HepG2 (cell line): Measurements from ENCODE around the gene GABBR2. TPM values are rescaled to one million over a fixed set of nuclear protein-coding genes. Genes with fewer than 3 reads are reported as not detected.

Experiments
- ATAC-seq: fragments of 200-7000 bp; cut with Tn5 transposase; 3 replicates; pipeline ENCODE4 v1.9.1; 2020; ENCODE audit warnings: mild to moderate bottlenecking, moderate library complexity
- BruUV-seq: library from RNA; stranded (reverse); fragments of 400-500 nt; replicated peaks from 2 replicates; lab custom pipeline; 2021; lab: Mats Ljungman, UMichigan
- CTCF ChIA-PET: fragments of 300-600 bp; formaldehyde crosslinking; extraction: SDS; loops from one replicate; lab custom pipeline; 2021; ENCODE audit warnings: low total read pairs, inconsistent platforms, low intra/inter-chr PET ratio; lab: Yijun Ruan, JAX
- POLR2A ChIA-PET: fragments of 350-600 bp; sonication (Branson Sonifier 250); formaldehyde crosslinking; loops from one replicate; lab custom pipeline; 2020; ENCODE audit warnings: antibody characterized with exemption, inconsistent platforms; lab: Yijun Ruan, JAX
- DNase-seq: peaks from one replicate; pipeline ENCODE4 v3.0.0-alpha.2; 2015; ENCODE audit warnings: low spot score
- FAIRE-seq: peaks from 3 replicates; lab custom pipeline; 2011; peaks lifted over from hg19 to GRCh38; lab: Jason Lieb, UNC
- H2AFZ ChIP-seq: one replicate; pipeline ENCODE4 v1.6.1; 2011; ENCODE audit warnings: low read length, inconsistent platforms
- H3K27ac ChIP-seq: fragments of 300-600 bp; 3 replicates; pipeline ENCODE4 v1.8.0; 2011; ENCODE audit warnings: mixed run types, mild to moderate bottlenecking, mixed read lengths, low read length, inconsistent platforms; ENCODE audit not compliant: insufficient read depth; ENCODE audit errors: extremely low read length
- H3K27me3 ChIP-seq, 2 experiments: fragments of 200-600 bp in 1 of 2; 2 replicates in 1 of 2; 3 replicates in 1 of 2; pipeline versions ENCODE4 v1.6.0 to v1.8.0; 2011; ENCODE audit warnings: low read length in 2 of 2, mild to moderate bottlenecking in 2 of 2, moderate library complexity in 2 of 2, inconsistent platforms in 1 of 2; ENCODE audit not compliant: insufficient read depth in 2 of 2, control insufficient read depth in 1 of 2
- H3K36me3 ChIP-seq, 2 experiments: fragments of 200-600 bp in 1 of 2; replicated peaks in 1 of 2; 2 replicates in 1 of 2; 3 replicates in 1 of 2; pipeline versions ENCODE4 v1.5.1 to v1.8.0; 2011; ENCODE audit warnings: low read length in 2 of 2, inconsistent platforms in 1 of 2; ENCODE audit not compliant: insufficient read depth in 2 of 2, control insufficient read depth in 1 of 2
- H3K4me1 ChIP-seq: 2 replicates; pipeline ENCODE4 v1.5.1; 2012; ENCODE audit warnings: low read length, inconsistent platforms; ENCODE audit not compliant: insufficient read depth
- H3K4me2 ChIP-seq: 2 replicates; pipeline ENCODE4 v1.6.0; 2011; ENCODE audit warnings: low read depth, low read length, inconsistent platforms
- H3K4me3 ChIP-seq, 3 experiments: fragments of 200-600 bp in 1 of 3; sonication (generic), shearing (Covaris generic) in 1 of 3; replicated peaks in 1 of 3; 2 replicates each; pipeline ENCODE4 v1.5.1; 2011 to 2016; ENCODE audit warnings: low read length in 3 of 3, inconsistent platforms in 2 of 3, low read depth in 2 of 3, mild to moderate bottlenecking in 2 of 3, control low read depth in 1 of 3, mixed read lengths in 1 of 3; ENCODE audit not compliant: insufficient read depth in 1 of 3
- H3K79me2 ChIP-seq: one replicate; pipeline ENCODE4 v1.6.1; 2011; ENCODE audit warnings: low read length, inconsistent platforms; ENCODE audit not compliant: insufficient read depth
- H3K9ac ChIP-seq: 2 replicates; pipeline ENCODE4 v1.6.0; 2011; ENCODE audit warnings: mild to moderate bottlenecking, low read depth, low read length, inconsistent platforms; ENCODE audit not compliant: insufficient read depth
- H3K9me3 ChIP-seq: 2 replicates; pipeline ENCODE4 v1.5.1; 2012; ENCODE audit warnings: mild to moderate bottlenecking, low read length
- H4K20me1 ChIP-seq: 2 replicates; pipeline ENCODE4 v1.6.0; 2011; ENCODE audit warnings: inconsistent platforms, mild to moderate bottlenecking, low read length, moderate library complexity; ENCODE audit not compliant: insufficient read depth
- ARNTL ChIP-seq: sonication (generic); formaldehyde crosslinking; IDR thresholded peaks from 2 replicates; pipeline ENCODE4 v1.4.0; 2020; ENCODE audit warnings: mild to moderate bottlenecking, missing genetic modification reagents
- DMTF1 ChIP-seq: sonication (generic); formaldehyde crosslinking; IDR thresholded peaks from 2 replicates; pipeline ENCODE4 v1.4.0; 2020; ENCODE audit warnings: mild to moderate bottlenecking, missing genetic modification reagents
- FOXK1 ChIP-seq: sonication (generic); formaldehyde crosslinking; IDR thresholded peaks from 2 replicates; pipeline ENCODE4 v1.4.0; 2020; ENCODE audit warnings: low read depth, missing genetic modification reagents, borderline replicate concordance
- HES4 ChIP-seq: sonication (generic); formaldehyde crosslinking; IDR thresholded peaks from 2 replicates; pipeline ENCODE4 v1.9.0; 2021; ENCODE audit warnings: mild to moderate bottlenecking, missing genetic modification reagents, borderline replicate concordance
- IRX3 ChIP-seq: sonication (generic); formaldehyde crosslinking; IDR thresholded peaks from 2 replicates; pipeline ENCODE4 v1.8.1; 2023; ENCODE audit warnings: mild to moderate bottlenecking, low read depth, missing genetic modification reagents, borderline replicate concordance
- KDM4B ChIP-seq: sonication (generic); formaldehyde crosslinking; IDR thresholded peaks from 2 replicates; pipeline ENCODE4 v1.4.0; 2020; ENCODE audit warnings: missing genetic modification reagents
- KDM6A ChIP-seq: IDR thresholded peaks from 2 replicates; pipeline ENCODE4 v1.6.1; 2016; ENCODE audit warnings: low read depth
- SMAD3 ChIP-seq: sonication (generic); formaldehyde crosslinking; IDR thresholded peaks from 2 replicates; pipeline ENCODE4 v1.4.0; 2020; ENCODE audit warnings: missing genetic modification reagents
- SP140L ChIP-seq: sonication (generic); formaldehyde crosslinking; IDR thresholded peaks from 2 replicates; pipeline ENCODE4 v1.4.0; 2020; ENCODE audit warnings: missing genetic modification reagents, borderline replicate concordance
- SSRP1 ChIP-seq: IDR thresholded peaks from 2 replicates; pipeline ENCODE4 v1.6.1; 2016; ENCODE audit warnings: control low read depth
- ZNF441 ChIP-seq: sonication (generic); formaldehyde crosslinking; IDR thresholded peaks from 2 replicates; pipeline ENCODE4 v1.7.0; 2021; ENCODE audit warnings: missing genetic modification reagents, borderline replicate concordance
- ZNF572 ChIP-seq: sonication (generic); formaldehyde crosslinking; IDR thresholded peaks from 2 replicates; pipeline ENCODE4 v1.5.1; 2020; ENCODE audit warnings: mild to moderate bottlenecking, missing genetic modification reagents
- ZNF577 ChIP-seq: sonication (generic); formaldehyde crosslinking; IDR thresholded peaks from 2 replicates; pipeline ENCODE4 v1.4.0; 2020; ENCODE audit warnings: mild to moderate bottlenecking, low read depth, missing genetic modification reagents, borderline replicate concordance
- ZNF619 ChIP-seq: sonication (generic); formaldehyde crosslinking; IDR thresholded peaks from 2 replicates; pipeline ENCODE4 v1.4.0; 2020; ENCODE audit warnings: mild to moderate bottlenecking, missing genetic modification reagents
- ZNF670 ChIP-seq: sonication (generic); formaldehyde crosslinking; IDR thresholded peaks from 2 replicates; pipeline ENCODE4 v1.8.0; 2022; ENCODE audit warnings: mild to moderate bottlenecking, missing genetic modification reagents, borderline replicate concordance
- ZSCAN31 ChIP-seq: sonication (generic); formaldehyde crosslinking; IDR thresholded peaks from 2 replicates; pipeline ENCODE4 v1.5.0; 2020; ENCODE audit warnings: low read depth, mild to moderate bottlenecking, missing genetic modification reagents
- WGBS: methylation state at CpG from one replicate; pipeline ENCODE4 v1.1.6; 2017; ENCODE audit warnings: low lambda C conversion rate; 5-methylcytosine and 5-hydroxymethylcytosine counted together
- in situ Hi-C: cut with HindIII; loops from 2 replicates; pipeline ENCODE4 v1.10.0; 2017; ENCODE audit warnings: low pct_unique_long_range_greater_than_20kb; ENCODE audit not compliant: extremely low pct_ligation_motif_present
- intact Hi-C: fragments of 100-400 bp; cut with micrococcal nuclease; formaldehyde crosslinking; loops from one replicate; pipeline ENCODE4 v1.10.0; 2022; ENCODE audit not compliant: unreplicated experiment
- polyA plus RNA-seq, 8 experiments: library from polyadenylated mRNA; depleted of rRNA in 3 of 8; stranded (reverse) in 7 of 8; unstranded in 1 of 8; fragments of >200 nt; fragmentation: Illumina TruSeq in 4 of 8; extraction: Trizol in 4 of 8; gene quantifications; 2 replicates each; pipeline versions ENCODE4 v1.2.1 to v1.2.3, GENCODE V29; 2011 to 2016; ENCODE audit warnings: low read depth in 4 of 8, missing spikeins in 1 of 8, mixed read lengths in 1 of 8; ENCODE audit not compliant: insufficient read depth in 1 of 8
- total RNA-seq, 5 experiments: library from RNA; depleted of rRNA; stranded (reverse); fragments of >200 nt; fragmentation: Illumina TruSeq; extraction: Trizol; gene quantifications; 2 replicates each; pipeline ENCODE4 v1.2.3, GENCODE V29; 2016; ENCODE audit warnings: low read depth in 1 of 5
- TF ChIP-seq, protein P1 (sequence below): sonication (generic); formaldehyde crosslinking; IDR thresholded peaks from 2 replicates; pipeline ENCODE4 v1.4.0; 2020; ENCODE audit warnings: missing genetic modification reagents
- TF ChIP-seq, protein P2 (sequence below): IDR thresholded peaks from 2 replicates; pipeline ENCODE4 v1.6.1; 2016; ENCODE audit warnings: mild to moderate bottlenecking

GABBR2 gene
- total and polyA plus RNA-seq, 2 of the 13 experiments (the other 11 are each of a cell fraction or from before 2014, with no cell fraction given), result 0.02 TPM; not detected in 1

DNA sequence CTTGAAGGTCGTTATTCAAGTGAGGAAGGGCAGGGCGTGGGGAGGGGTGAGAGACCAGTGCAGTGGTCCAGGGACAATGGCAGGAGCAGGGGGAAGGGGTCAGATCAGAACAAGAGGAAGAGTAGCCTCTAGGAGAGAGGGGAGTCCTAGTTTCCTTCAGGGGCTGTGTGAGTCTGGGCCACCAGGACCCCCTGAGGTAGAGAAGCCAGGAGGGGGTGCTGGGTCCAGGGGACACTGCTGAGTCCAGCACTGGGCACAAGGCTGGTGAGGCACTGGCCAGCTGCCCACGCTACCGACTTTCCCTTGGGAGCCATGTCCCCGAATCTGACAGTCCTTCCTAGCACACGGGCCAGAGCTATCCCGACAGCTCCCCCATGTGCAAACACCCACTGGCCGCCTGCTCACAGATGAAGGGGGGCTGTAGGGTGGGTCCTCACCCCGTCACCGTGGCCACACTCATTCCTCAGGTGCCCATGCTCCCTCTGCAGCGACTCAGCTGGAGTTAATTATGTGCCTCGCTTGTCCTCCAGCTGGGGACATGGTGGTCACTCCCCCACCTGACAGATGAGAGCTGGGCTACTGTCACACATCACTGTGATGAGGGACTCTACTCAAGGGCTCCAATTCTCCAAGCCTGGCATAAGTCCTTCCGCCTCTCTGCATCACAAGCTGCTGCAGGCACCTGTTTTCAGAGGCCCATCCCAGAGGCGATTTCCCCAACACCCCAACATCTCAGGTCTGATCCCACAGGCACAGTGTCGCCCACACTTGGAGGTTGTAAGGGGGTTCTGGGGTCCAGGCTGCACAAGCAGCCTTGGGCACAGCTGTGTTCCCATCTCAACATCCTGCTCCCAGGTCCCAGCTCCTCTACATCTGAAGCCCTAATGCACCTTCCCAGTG, 115.1 kb downstream of the GABBR2 start:
- no peak for DNase-seq
- FAIRE-seq, result no peak
- Histone ChIP-seq H3K36me3 (no peaks in the 10 kb centered on the region), H3K4me1 (peaks cover 8% of the 10 kb centered on the region; the same call in 1 of the 2 replicates), H3K4me2 (no peak overlapping the region), H3K9ac (no peak overlapping the region), H2AFZ (no peak overlapping the region), H3K27me3 (no peaks in the 10 kb centered on the region), H4K20me1 (no peaks in the 10 kb centered on the region; the same call in 1 of the 2 replicates), H3K9me3 (no peaks in the 10 kb centered on the region), H3K4me3 (no peak overlapping the region), H3K79me2 (no peaks in the 10 kb centered on the region), H3K27ac (no peak overlapping the region)
- no peak for ATAC-seq
- BruUV-seq, result no TSS peak
- in situ Hi-C loops, result no loop called here
- no peak for TF ChIP-seq ZSCAN31
- TF ChIP-seq ZNF572 (CRISPR knock-in tag), result no peak
- TF ChIP-seq HES4 (CRISPR knock-in tag), result no peak
- no peak for TF ChIP-seq SP140L (CRISPR knock-in tag)
- TF ChIP-seq FOXK1 (CRISPR knock-in tag), result no peak
- TF ChIP-seq ZNF441 (CRISPR knock-in tag), result no peak
- no peak for TF ChIP-seq IRX3 (CRISPR knock-in tag)
- no peak for TF ChIP-seq ARNTL (CRISPR knock-in tag)
- TF ChIP-seq, protein P1, sequence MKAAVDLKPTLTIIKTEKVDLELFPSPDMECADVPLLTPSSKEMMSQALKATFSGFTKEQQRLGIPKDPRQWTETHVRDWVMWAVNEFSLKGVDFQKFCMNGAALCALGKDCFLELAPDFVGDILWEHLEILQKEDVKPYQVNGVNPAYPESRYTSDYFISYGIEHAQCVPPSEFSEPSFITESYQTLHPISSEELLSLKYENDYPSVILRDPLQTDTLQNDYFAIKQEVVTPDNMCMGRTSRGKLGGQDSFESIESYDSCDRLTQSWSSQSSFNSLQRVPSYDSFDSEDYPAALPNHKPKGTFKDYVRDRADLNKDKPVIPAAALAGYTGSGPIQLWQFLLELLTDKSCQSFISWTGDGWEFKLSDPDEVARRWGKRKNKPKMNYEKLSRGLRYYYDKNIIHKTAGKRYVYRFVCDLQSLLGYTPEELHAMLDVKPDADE (CRISPR knock-in tag), result no peak
- TF ChIP-seq ZNF619 (CRISPR knock-in tag), result no peak
- no peak for TF ChIP-seq KDM6A (CRISPR knock-in tag)
- TF ChIP-seq ZNF577 (CRISPR knock-in tag), result no peak
- no peak for TF ChIP-seq SMAD3 (CRISPR knock-in tag)
- TF ChIP-seq DMTF1 (CRISPR knock-in tag), result no peak
- no peak for TF ChIP-seq SSRP1 (CRISPR knock-in tag)
- TF ChIP-seq ZNF670 (CRISPR knock-in tag), result no peak
- TF ChIP-seq KDM4B (CRISPR knock-in tag), result no peak
- TF ChIP-seq, protein P2, sequence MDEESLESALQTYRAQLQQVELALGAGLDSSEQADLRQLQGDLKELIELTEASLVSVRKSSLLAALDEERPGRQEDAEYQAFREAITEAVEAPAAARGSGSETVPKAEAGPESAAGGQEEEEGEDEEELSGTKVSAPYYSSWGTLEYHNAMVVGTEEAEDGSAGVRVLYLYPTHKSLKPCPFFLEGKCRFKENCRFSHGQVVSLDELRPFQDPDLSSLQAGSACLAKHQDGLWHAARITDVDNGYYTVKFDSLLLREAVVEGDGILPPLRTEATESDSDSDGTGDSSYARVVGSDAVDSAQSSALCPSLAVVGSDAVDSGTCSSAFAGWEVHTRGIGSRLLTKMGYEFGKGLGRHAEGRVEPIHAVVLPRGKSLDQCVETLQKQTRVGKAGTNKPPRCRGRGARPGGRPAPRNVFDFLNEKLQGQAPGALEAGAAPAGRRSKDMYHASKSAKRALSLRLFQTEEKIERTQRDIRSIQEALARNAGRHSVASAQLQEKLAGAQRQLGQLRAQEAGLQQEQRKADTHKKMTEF (CRISPR knock-in tag), result no peak
- intact Hi-C loops, result no loop called here
- ChIA-PET POLR2A (no interaction called here), CTCF (no interaction called here)
- WGBS, result 39% methylated on average over 12 of the region's 15 CpGs
